Measurements from ENCODE around the gene SERPINE3. TPM values are rescaled to one million over a fixed set of nuclear protein-coding genes. Genes with fewer than 3 reads are reported as not detected.

Gene SERPINE3
- total RNA-seq, 1 experiment from 2014 or later, result not detected

DNA sequence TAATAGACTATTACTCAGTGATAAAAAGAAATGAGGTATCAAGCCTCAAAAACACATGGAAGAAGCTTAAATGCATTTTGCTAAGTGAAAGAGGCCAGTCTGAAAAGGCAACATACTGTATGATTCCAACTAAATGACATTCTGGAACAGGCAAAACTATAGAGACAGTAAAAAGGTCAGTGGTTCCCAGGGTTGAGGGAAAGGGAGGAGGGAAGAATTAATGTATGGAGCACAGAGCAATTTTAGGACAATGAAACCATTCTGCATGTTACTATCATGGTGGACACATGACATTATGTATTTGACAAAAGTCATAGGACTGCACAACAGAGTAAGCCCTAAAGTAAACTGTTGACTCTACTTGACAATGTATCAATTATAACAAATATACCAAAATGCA lies 5.7 kb upstream of the SERPINE3 start:
- Mint-ChIP-seq H3K4me3 (ENCODE audit: unreplicated experiment) (no peak overlapping the region), H3K9me3 (ENCODE audit: unreplicated experiment) (no peaks in the 10 kb centered on the region), H3K27me3 (ENCODE audit: insufficient read depth, unreplicated experiment) (no peaks in the 10 kb centered on the region), H3K4me1 (ENCODE audit: insufficient read depth, unreplicated experiment) (peaks cover 11% of the 10 kb centered on the region), H3K36me3 (ENCODE audit: insufficient read depth, unreplicated experiment) (no peaks in the 10 kb centered on the region), H3K27ac (ENCODE audit: low read depth, unreplicated experiment) (no peak overlapping the region)
- intact Hi-C loops (cut with micrococcal nuclease), result no loop called here
- POLR2A ChIA-PET, result interaction anchor here (1.0 kb wide), 1 partner anchor 11 kb away, joined by 3 read pairs; no protein-coding TSS in a partner anchor
- CTCF ChIA-PET, result interaction anchor here (0.9 kb wide), 1 partner anchor 47 kb away, joined by 3 read pairs; no protein-coding TSS in a partner anchor
- DNase-seq (ENCODE audit: unreplicated experiment), result no peak
- no TSS peak for BruUV-seq (replicated peaks)
- TF ChIP-seq CTCF (IDR thresholded peaks at IDR 0.05; ENCODE audit: unreplicated experiment), result no peak

GRCh38 chr13:51336746-51337145 lies 2.7 kb upstream of the SERPINE3 start:
- no peak for TF ChIP-seq CTCF (IDR thresholded peaks at IDR 0.05; ENCODE audit: unreplicated experiment)
- no peaks in the 10 kb centered on the region for H3K4me1 Mint-ChIP-seq (ENCODE audit: insufficient read depth, unreplicated experiment)
- no peaks in the 10 kb centered on the region for H3K9me3 Mint-ChIP-seq (ENCODE audit: unreplicated experiment)
- no peak for DNase-seq (ENCODE audit: unreplicated experiment)
- intact Hi-C loops (cut with micrococcal nuclease), result no loop called here
- no peaks in the 10 kb centered on the region for H3K36me3 Mint-ChIP-seq (ENCODE audit: insufficient read depth, unreplicated experiment)
- no TSS peak for BruUV-seq (replicated peaks)
- POLR2A ChIA-PET, result no interaction called here
- CTCF ChIA-PET, result no interaction called here
- H3K27ac Mint-ChIP-seq (ENCODE audit: low read depth, unreplicated experiment), result no peak overlapping the region
- no peaks in the 10 kb centered on the region for H3K27me3 Mint-ChIP-seq (ENCODE audit: insufficient read depth, unreplicated experiment)
- H3K4me3 Mint-ChIP-seq (ENCODE audit: unreplicated experiment), result no peak overlapping the region

DNA sequence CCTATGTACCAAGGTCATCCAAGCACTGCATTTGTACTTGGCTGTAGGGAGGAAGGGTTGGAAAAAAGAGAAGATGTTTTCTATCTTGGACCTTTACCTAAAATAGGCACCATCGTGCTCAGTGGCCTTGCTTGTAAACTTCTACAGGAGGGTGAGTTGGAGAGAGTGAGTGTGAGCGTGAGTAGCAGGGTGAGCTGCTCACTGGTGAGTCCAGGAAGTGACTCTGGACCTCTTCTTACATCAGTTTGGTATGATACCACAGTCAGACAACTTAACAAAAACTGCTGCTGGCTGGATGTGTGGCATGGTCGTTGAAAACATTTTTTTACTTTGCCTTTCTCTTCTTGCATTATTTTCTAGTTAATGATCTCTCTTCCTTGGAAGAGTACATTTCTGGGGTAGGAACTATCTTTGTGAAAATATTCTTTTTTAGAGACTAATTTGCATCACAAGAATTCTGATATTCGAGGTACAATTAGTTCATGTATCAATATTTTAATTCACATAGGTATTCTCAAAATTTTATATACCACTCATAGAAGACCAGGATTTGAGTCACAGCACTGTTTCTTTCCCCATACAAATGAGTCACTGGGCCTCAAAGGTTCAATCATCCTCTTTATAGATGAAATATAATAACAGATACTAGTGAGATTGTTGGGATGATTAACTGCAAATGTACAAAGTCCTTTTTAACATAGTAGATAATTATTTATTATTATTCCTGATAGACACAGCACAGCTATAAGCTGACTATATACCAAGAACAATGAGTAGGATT lies 651 bp downstream of the SERPINE3 start:
- H3K27ac Mint-ChIP-seq (ENCODE audit: low read depth, unreplicated experiment), result no peak overlapping the region
- POLR2A ChIA-PET, result interaction anchor here (0.7 kb wide), 1 partner anchor 95 kb away, joined by 3 read pairs; no protein-coding TSS in a partner anchor
- intact Hi-C loops (cut with micrococcal nuclease), result no loop called here
- no peaks in the 10 kb centered on the region for H3K27me3 Mint-ChIP-seq (ENCODE audit: insufficient read depth, unreplicated experiment)
- BruUV-seq (replicated peaks), result no TSS peak
- TF ChIP-seq CTCF (IDR thresholded peaks at IDR 0.05; ENCODE audit: unreplicated experiment), result no peak
- no peaks in the 10 kb centered on the region for H3K9me3 Mint-ChIP-seq (ENCODE audit: unreplicated experiment)
- CTCF ChIA-PET, result interaction anchor here (0.9 kb wide), 1 partner anchor 215 kb away, joined by 3 read pairs; no protein-coding TSS in a partner anchor
- no peaks in the 10 kb centered on the region for H3K4me1 Mint-ChIP-seq (ENCODE audit: insufficient read depth, unreplicated experiment)
- peaks cover 7% of the 10 kb centered on the region for H3K36me3 Mint-ChIP-seq (ENCODE audit: insufficient read depth, unreplicated experiment)
- H3K4me3 Mint-ChIP-seq (ENCODE audit: unreplicated experiment), result no peak overlapping the region
- DNase-seq (ENCODE audit: unreplicated experiment), result peak; percentile 16

DNA sequence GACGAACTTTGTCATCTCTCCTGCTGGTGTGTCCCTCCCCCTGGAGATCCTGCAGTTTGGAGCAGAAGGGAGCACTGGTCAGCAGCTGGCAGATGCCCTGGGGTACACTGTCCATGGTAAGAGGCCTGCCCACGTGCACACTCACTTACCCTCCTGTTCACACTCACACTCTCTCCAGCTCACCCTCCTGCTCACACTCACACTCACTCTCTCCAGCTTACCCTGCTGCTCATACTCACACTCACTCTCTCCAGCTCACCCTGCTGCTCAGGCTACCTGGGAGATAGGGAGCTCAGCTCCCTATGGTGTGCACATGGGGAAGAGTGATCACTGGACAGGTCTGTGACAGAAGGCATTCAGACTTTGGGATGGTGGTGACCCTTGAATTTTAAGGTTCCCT lies 1.7 kb downstream of the SERPINE3 start:
- CTCF ChIA-PET, result interaction anchor here (0.6 to 1.2 kb wide), 3 partner anchors 55 to 216 kb away, joined by 3 to 4 read pairs (median 4); no protein-coding TSS in a partner anchor
- Mint-ChIP-seq H3K36me3 (ENCODE audit: insufficient read depth, unreplicated experiment) (peaks cover 7% of the 10 kb centered on the region), H3K27me3 (ENCODE audit: insufficient read depth, unreplicated experiment) (no peaks in the 10 kb centered on the region), H3K9me3 (ENCODE audit: unreplicated experiment) (no peaks in the 10 kb centered on the region), H3K27ac (ENCODE audit: low read depth, unreplicated experiment) (no peak overlapping the region), H3K4me3 (ENCODE audit: unreplicated experiment) (no peak overlapping the region), H3K4me1 (ENCODE audit: insufficient read depth, unreplicated experiment) (no peaks in the 10 kb centered on the region)
- no peak for TF ChIP-seq CTCF (IDR thresholded peaks at IDR 0.05; ENCODE audit: unreplicated experiment)
- intact Hi-C loops (cut with micrococcal nuclease), result no loop called here
- BruUV-seq (replicated peaks), result no TSS peak
- POLR2A ChIA-PET, result interaction anchor here (0.6 kb wide), 1 partner anchor 417 kb away, joined by 3 read pairs; no protein-coding TSS in a partner anchor
- DNase-seq (ENCODE audit: unreplicated experiment), result no peak
